CD8-positive, alpha-beta memory T cell (primary cell): ENCODE results near the gene RERG. TPM values are rescaled to one million over a fixed set of nuclear protein-coding genes. Genes with fewer than 3 reads are reported as not detected.

ENCODE experiments used
- CTCF ChIA-PET: fragments of 350-600 bp; sonication (Branson Sonifier 250); formaldehyde crosslinking; loops from one replicate; lab custom pipeline; 2021; ENCODE audit warnings: antibody characterized with exemption; lab: Charles Lee
- POLR2A ChIA-PET: fragments of 350-600 bp; sonication (Branson Sonifier 250); formaldehyde crosslinking; loops from one replicate; lab custom pipeline; 2021; ENCODE audit warnings: antibody characterized with exemption; lab: Charles Lee
- DNase-seq, 5 donors: peaks; one replicate each; pipeline versions ENCODE4 v3.0.0 to v3.0.0-alpha.2; 2020 to 2022; ENCODE audit warnings: mixed read lengths in 1 of 5
- H3K27ac ChIP-seq: one replicate; pipeline ENCODE4 v1.7.0; 2013; ENCODE audit warnings: low read depth, mild to moderate bottlenecking, low read length, moderate library complexity
- H3K27me3 ChIP-seq: 2 replicates; pipeline ENCODE4 v1.7.0; 2013; ENCODE audit warnings: low read length, mild to moderate bottlenecking; ENCODE audit not compliant: insufficient read depth, poor library complexity, severe bottlenecking
- H3K36me3 ChIP-seq: 2 replicates; pipeline ENCODE4 v1.7.0; 2013; ENCODE audit warnings: mild to moderate bottlenecking, low read length, moderate library complexity; ENCODE audit not compliant: insufficient read depth
- H3K4me1 ChIP-seq: 2 replicates; pipeline ENCODE4 v1.7.0; 2013; ENCODE audit warnings: mild to moderate bottlenecking, low read length, moderate library complexity; ENCODE audit not compliant: insufficient read depth
- H3K4me3 ChIP-seq: 2 replicates; pipeline ENCODE4 v1.7.0; 2013; ENCODE audit warnings: mild to moderate bottlenecking, low read length
- H3K9me3 ChIP-seq: 2 replicates; pipeline ENCODE4 v1.7.0; 2013; ENCODE audit warnings: mild to moderate bottlenecking, low read length
- H3K27ac Mint-ChIP-seq, 8 donors: one replicate each; pipeline ENCODE4 v1.8.0; 2020 to 2021; ENCODE audit warnings: mixed read lengths in 8 of 8, mild to moderate bottlenecking in 6 of 8, inconsistent platforms in 3 of 8, moderate library complexity in 3 of 8
- H3K27me3 Mint-ChIP-seq, 2 donors: one replicate each; pipeline ENCODE4 v1.8.0; 2020 to 2021; ENCODE audit warnings: mixed read lengths in 2 of 2, mild to moderate bottlenecking in 1 of 2, moderate library complexity in 1 of 2
- H3K36me3 Mint-ChIP-seq, 3 donors: one replicate each; pipeline ENCODE4 v1.8.0; 2020 to 2021; ENCODE audit warnings: mixed read lengths in 3 of 3, inconsistent platforms in 1 of 3, mild to moderate bottlenecking in 1 of 3
- H3K4me1 Mint-ChIP-seq, 3 donors: one replicate each; pipeline ENCODE4 v1.8.0; 2020 to 2021; ENCODE audit warnings: mixed read lengths in 3 of 3, inconsistent platforms in 1 of 3, mild to moderate bottlenecking in 1 of 3
- H3K4me3 Mint-ChIP-seq, 7 donors: one replicate each; pipeline ENCODE4 v1.8.0; 2020 to 2021; ENCODE audit warnings: mixed read lengths in 7 of 7, mild to moderate bottlenecking in 6 of 7, moderate library complexity in 4 of 7, inconsistent platforms in 2 of 7
- H3K9me3 Mint-ChIP-seq, 5 donors: one replicate each; pipeline ENCODE4 v1.8.0; 2020 to 2022; ENCODE audit warnings: mixed read lengths in 5 of 5, mild to moderate bottlenecking in 3 of 5, moderate library complexity in 2 of 5, inconsistent platforms in 1 of 5
- polyA plus RNA-seq: library from polyadenylated mRNA; unstranded; fragments of 300-500 nt; fragmentation: Illumina TruSeq; gene quantifications from one replicate; pipeline ENCODE4 v1.2.3, GENCODE V29; 2021
- total RNA-seq, 2 experiments: library from RNA; stranded (reverse); gene quantifications; one replicate each; pipeline ENCODE4 v1.2.3, GENCODE V29; 2021

Gene RERG
- total and polyA plus RNA-seq, 3 experiments from 2014 or later, result not detected

DNA sequence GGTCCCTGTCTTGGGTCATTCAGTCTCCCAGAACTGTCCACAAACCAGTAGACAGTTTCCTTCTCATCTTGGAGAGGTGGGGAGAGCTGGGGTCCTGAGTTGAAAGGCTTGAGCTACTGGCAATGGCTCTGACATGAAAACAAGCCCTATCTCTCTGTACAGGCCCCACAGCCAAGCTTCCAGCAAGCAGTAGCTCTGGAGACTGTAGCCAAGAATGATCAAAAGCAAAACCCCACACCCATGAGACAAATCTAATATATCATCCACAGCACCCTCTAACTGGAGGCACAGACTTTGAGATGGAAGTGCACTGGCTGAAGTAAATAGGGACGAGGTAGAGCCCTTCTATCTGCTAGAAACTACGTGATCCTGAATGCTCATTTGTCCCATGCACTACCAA, 40.9 kb downstream of the RERG start:
- Histone ChIP-seq H3K27me3 (no peaks in the 10 kb centered on the region), H3K27ac (no peak overlapping the region), H3K4me1 (no peaks in the 10 kb centered on the region), H3K9me3 (no peaks in the 10 kb centered on the region), H3K4me3 (no peak overlapping the region), H3K36me3 (no peaks in the 10 kb centered on the region)
- H3K4me1 Mint-ChIP-seq, result no peaks in the 10 kb centered on the region
- H3K36me3 Mint-ChIP-seq, result no peaks in the 10 kb centered on the region
- DNase-seq, result no peak
- H3K4me3 Mint-ChIP-seq, result no peak overlapping the region
- no peak overlapping the region for H3K27ac Mint-ChIP-seq
- CTCF ChIA-PET, result no interaction called here
- H3K9me3 Mint-ChIP-seq, result no peaks in the 10 kb centered on the region
- H3K27me3 Mint-ChIP-seq, result peaks cover 8 to 44% of the 10 kb centered on the region in 2 donors
- POLR2A ChIA-PET, result no interaction called here

DNA sequence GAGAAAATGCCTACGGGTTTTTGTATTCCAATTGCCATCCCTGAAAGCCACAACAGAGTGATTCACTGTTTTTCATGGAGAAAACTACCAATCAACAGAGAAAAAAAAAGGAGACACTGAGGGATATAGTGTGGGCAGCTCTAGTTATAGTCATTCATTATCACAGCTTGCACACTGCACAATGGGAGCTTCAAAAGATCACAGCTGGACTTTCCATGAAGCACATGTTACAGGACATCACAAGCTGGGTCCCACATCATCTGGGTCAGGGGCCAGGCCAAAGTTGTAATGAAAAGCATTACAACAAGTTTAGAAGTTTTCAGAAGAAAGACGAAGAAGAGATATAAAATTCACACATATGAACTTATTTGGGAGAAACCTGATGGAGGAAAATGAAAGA, 41.5 kb downstream of the RERG start:
- Histone ChIP-seq H3K9me3 (no peaks in the 10 kb centered on the region), H3K27ac (no peak overlapping the region), H3K36me3 (no peaks in the 10 kb centered on the region), H3K4me3 (no peak overlapping the region), H3K4me1 (no peaks in the 10 kb centered on the region), H3K27me3 (no peaks in the 10 kb centered on the region)
- Mint-ChIP-seq H3K4me1 (no peaks in the 10 kb centered on the region), H3K36me3 (no peaks in the 10 kb centered on the region), H3K9me3 (no peaks in the 10 kb centered on the region), H3K27me3 (peaks cover 10 to 39% of the 10 kb centered on the region in 2 donors), H3K27ac (no peak overlapping the region), H3K4me3 (no peak overlapping the region)
- POLR2A ChIA-PET, result no interaction called here
- CTCF ChIA-PET, result no interaction called here
- no peak for DNase-seq

DNA sequence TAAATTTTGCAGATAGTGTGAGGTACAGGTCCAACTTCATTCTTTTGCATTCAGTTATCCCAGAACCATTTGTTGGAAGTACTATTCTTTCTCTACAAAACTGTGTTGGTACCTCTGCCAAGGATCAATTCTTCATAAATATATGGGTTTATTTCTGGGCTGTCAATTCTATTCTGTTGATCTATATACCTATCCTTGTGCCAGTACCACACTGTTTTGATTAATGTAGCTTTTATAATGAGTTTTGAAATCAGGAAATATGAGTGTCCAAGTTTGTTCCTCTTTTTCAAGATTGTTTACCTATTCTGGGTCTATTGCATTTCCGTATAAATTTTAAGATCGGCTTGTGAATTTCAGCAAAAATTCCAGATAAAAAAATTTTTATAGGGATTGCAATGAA, 48.1 kb downstream of the RERG start:
- H3K4me3 Mint-ChIP-seq, result no peak overlapping the region
- no peaks in the 10 kb centered on the region for H3K36me3 Mint-ChIP-seq
- H3K27me3 ChIP-seq, result no peaks in the 10 kb centered on the region
- H3K27ac Mint-ChIP-seq, result no peak overlapping the region
- H3K36me3 ChIP-seq, result no peaks in the 10 kb centered on the region
- H3K4me1 ChIP-seq, result no peaks in the 10 kb centered on the region
- peaks cover 14 to 27% of the 10 kb centered on the region in 2 donors for H3K27me3 Mint-ChIP-seq
- H3K9me3 ChIP-seq, result no peaks in the 10 kb centered on the region
- peaks cover 0 to 17% (median 2%) of the 10 kb centered on the region in 5 donors for H3K9me3 Mint-ChIP-seq
- no peaks in the 10 kb centered on the region for H3K4me1 Mint-ChIP-seq
- no peak overlapping the region for H3K27ac ChIP-seq
- POLR2A ChIA-PET, result no interaction called here
- CTCF ChIA-PET, result interaction anchor here (0.9 kb wide), 1 partner anchor 48 kb away, joined by 3 read pairs; the partner anchor contains the start of gene RERG
- H3K4me3 ChIP-seq, result no peak overlapping the region
- DNase-seq, result no peak

DNA sequence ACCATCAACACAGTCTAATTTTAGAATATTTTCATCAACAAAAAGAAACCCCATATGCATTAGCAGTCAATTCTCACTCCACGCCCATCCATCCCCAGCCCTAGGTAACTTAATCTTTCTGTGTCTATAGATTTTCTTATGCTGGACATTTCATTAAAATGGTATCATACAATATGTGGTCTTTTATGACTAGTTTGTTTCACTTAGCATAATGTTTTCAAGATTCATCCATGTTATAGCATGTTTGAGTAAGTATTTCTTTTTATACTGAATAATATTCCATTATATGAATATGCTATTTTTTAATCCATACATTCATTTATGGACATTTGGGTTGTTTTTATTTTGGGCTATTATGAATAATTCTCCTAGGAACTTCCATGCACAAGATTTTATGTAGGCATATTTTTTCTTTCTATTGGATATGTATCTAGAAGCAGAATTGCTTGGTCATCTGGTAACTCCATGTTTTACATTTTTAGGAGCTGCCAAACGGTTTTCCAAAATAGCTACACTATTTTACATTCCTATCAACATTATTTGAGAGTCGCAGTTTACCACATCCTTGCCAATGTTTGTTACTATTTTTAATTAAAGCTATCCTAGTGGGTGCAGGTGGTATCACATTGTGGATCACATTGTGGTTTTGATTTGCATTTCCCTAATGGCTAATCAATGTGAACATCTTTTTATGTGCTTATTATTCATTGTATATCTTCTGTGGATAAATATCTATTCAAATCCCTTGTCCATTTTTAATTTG, 49.0 kb downstream of the RERG start:
- Histone ChIP-seq H3K27me3 (no peaks in the 10 kb centered on the region), H3K27ac (no peak overlapping the region), H3K9me3 (no peaks in the 10 kb centered on the region), H3K4me1 (no peaks in the 10 kb centered on the region), H3K36me3 (no peaks in the 10 kb centered on the region), H3K4me3 (no peak overlapping the region)
- DNase-seq, result no peak
- Mint-ChIP-seq H3K27ac (no peak overlapping the region), H3K4me1 (no peaks in the 10 kb centered on the region), H3K4me3 (no peak overlapping the region), H3K27me3 (peaks cover 14 to 19% of the 10 kb centered on the region in 2 donors), H3K9me3 (peaks cover 0 to 17% (median 2%) of the 10 kb centered on the region in 5 donors), H3K36me3 (no peaks in the 10 kb centered on the region)
- POLR2A ChIA-PET, result no interaction called here
- CTCF ChIA-PET, result no interaction called here

DNA sequence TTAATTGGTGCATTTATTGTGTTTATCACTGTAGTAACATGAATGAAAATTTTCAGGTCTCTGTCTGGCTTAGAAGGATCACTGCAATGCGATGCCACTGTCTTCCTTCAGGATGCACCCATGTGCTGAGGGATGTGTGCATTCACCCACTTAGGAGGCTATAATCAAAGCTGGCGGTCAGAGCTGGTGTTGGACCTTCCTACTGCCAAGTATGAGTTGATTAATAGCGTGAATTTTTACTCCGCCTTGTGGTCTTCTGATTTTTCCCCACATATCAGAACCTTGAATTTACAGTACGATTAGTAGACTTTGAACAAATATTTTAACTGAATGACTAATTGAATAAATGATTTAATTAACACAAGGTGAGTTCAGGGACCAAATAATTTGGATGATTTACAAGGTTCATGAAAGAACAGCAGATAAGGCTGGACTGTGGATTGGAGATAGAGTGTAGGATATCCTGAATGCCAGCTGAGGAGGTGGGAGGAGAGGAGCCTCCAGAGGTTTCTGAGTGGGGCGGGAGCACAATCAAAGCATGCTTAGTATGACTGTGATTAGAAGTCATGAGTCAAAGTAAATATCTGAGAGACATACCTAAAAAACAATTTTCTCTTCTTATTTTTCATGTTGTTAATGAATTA, 50.1 kb downstream of the RERG start:
- H3K27me3 Mint-ChIP-seq, result peaks cover 11 to 15% of the 10 kb centered on the region in 2 donors
- Histone ChIP-seq H3K4me3 (no peak overlapping the region), H3K9me3 (no peaks in the 10 kb centered on the region), H3K36me3 (no peaks in the 10 kb centered on the region), H3K27ac (no peak overlapping the region), H3K4me1 (no peaks in the 10 kb centered on the region), H3K27me3 (no peaks in the 10 kb centered on the region)
- DNase-seq, result no peak
- CTCF ChIA-PET, result no interaction called here
- H3K36me3 Mint-ChIP-seq, result no peaks in the 10 kb centered on the region
- POLR2A ChIA-PET, result no interaction called here
- H3K4me3 Mint-ChIP-seq, result no peak overlapping the region
- H3K4me1 Mint-ChIP-seq, result no peaks in the 10 kb centered on the region
- peaks cover 0 to 17% (median 2%) of the 10 kb centered on the region in 5 donors for H3K9me3 Mint-ChIP-seq
- H3K27ac Mint-ChIP-seq, result no peak overlapping the region

DNA sequence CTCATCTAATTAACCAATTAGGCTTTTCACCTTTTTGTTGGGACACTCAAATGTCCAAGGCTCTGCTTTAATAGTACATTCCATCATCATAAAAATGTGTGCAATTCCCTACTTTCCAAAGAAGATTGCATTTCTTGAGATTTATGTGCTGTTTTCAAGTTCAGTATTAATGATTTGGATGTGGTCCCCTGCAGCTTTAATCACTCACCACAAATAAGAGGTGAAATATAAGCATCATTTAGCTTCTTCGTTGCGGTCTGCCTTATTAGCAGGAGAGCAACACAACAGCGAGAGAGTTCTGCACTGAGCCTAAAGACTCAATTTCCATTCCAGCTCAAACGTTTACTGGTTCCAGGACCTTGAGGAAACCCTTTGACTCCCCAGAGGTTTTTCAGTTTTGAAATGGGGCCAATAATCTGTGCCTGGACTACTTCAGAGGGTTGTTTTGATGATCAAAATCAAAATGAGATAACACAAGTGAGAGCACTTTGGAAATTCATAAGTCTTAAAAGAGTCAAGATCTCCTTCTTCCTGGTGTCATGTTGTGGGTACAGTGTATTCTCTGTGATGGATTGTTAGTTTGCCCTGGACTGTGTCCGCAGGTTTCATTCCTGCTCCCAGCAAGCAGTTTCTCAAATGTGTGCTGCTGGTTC, 53.1 kb downstream of the RERG start:
- H3K4me1 ChIP-seq, result no peaks in the 10 kb centered on the region
- Mint-ChIP-seq H3K4me1 (no peaks in the 10 kb centered on the region), H3K36me3 (no peaks in the 10 kb centered on the region), H3K27ac (no peak overlapping the region), H3K4me3 (no peak overlapping the region), H3K27me3 (peaks cover 7 to 11% of the 10 kb centered on the region in 2 donors), H3K9me3 (peaks cover 0 to 9% (median 2%) of the 10 kb centered on the region in 5 donors)
- ChIA-PET CTCF (no interaction called here), POLR2A (no interaction called here)
- H3K36me3 ChIP-seq, result no peaks in the 10 kb centered on the region
- DNase-seq, result no peak
- H3K27ac ChIP-seq, result no peak overlapping the region
- no peaks in the 10 kb centered on the region for H3K9me3 ChIP-seq
- H3K4me3 ChIP-seq, result no peak overlapping the region
- H3K27me3 ChIP-seq, result no peaks in the 10 kb centered on the region

DNA sequence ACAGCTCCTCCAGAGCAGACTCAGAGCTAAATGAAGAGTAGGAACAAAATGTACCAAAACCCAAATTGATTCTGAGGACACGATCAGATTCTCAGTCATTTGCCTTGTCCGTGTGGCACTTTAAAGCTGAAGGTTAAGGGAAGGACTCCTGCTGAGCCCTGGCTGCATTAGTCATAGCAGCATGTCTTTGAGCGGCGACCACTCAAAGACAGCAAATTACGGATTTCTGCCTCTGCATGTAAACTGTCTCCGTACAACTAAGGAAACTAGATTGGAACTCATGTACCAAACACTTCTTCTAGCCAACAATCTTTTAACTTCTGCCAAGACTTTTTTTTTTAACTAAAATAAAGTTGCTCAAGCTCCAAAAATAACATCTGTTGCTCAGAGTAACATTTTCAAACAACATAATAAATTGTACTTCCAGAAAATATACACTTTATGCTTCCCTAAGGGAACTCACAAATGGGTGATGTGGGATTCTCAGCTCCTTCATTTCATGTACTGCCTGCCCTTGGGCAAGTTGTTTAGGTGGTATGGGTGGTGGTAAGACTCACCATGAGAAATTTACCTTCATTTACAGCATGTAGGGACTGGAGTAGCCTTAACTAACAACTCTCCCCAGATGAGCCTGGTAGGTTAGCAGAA, 56.1 kb downstream of the RERG start:
- Histone ChIP-seq H3K4me1 (no peaks in the 10 kb centered on the region), H3K27me3 (no peaks in the 10 kb centered on the region), H3K9me3 (no peaks in the 10 kb centered on the region), H3K4me3 (no peak overlapping the region), H3K36me3 (no peaks in the 10 kb centered on the region), H3K27ac (no peak overlapping the region)
- ChIA-PET POLR2A (no interaction called here), CTCF (no interaction called here)
- no peak for DNase-seq
- H3K36me3 Mint-ChIP-seq, result no peaks in the 10 kb centered on the region
- no peaks in the 10 kb centered on the region for H3K4me1 Mint-ChIP-seq
- H3K27ac Mint-ChIP-seq, result no peak overlapping the region
- no peaks in the 10 kb centered on the region for H3K9me3 Mint-ChIP-seq
- H3K4me3 Mint-ChIP-seq, result no peak overlapping the region
- peaks cover 9 to 12% of the 10 kb centered on the region in 2 donors for H3K27me3 Mint-ChIP-seq
